Epidermal melanocyte (primary cell): ENCODE data around the gene COL24A1.
"Not testable (repeated sequence)": the region's sequence is repeated elsewhere in the genome, so short reads cannot be mapped to it uniquely, and the experiment has no call there.

Experiments used
- DNase-seq: peaks from one replicate; pipeline ENCODE4 v3.0.0; 2011; ENCODE audit warnings: low spot score; ENCODE audit not compliant: insufficient read length

Gene COL24A1

GRCh38 chr1:85816606-85817005, 340.0 kb downstream of the COL24A1 start:
- DNase-seq, result no peak

DNA sequence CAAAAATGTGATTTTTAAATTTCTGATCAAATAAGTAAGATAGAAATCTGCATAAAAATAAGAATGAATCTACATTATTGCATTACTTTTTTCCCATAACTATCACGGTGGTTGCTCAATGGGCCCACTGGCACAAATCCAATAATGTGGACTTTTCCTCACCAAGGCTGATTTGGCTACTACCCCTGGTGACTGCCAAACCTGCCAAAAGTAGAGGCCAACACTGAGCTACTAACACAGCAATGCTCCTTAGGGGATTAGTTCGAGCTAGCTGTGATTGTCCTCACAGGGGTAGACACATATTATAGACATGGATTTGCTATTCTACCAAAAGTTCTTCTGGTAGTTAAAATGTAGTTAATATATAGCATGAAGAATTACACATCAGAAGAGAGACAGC, 340.7 kb downstream of the COL24A1 start:
- no peak for DNase-seq

- DNase-seq, result no peak
Observed at GRCh38 chr1:85806236-85806965, 350.2 kb downstream of the COL24A1 start.

GRCh38 chr1:85801520-85801919, 355.1 kb downstream of the COL24A1 start:
- no peak for DNase-seq

GRCh38 chr1:85799737-85800136, 356.8 kb downstream of the COL24A1 start:
- DNase-seq, result no peak

DNA sequence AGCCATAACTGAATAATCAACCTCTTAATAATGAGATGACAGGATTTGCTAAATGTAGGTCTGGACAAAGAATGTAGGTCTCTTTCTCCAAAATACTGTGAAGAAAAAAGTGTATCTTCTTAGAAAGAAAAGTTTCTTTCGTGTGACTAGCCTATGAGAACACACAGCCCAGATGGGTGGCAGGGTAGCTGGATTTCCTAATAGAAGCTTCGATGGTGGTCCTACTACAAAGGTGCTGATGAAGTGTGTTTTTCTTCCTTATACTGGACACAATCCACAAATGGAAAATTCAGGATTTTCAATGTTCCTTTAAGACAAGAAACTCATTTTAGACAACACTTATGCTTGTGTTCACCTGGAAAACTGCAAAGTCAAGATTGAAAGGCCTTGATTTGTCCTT, 358.2 kb downstream of the COL24A1 start:
- no peak for DNase-seq

GRCh38 chr1:85777021-85777420, 379.6 kb downstream of the COL24A1 start:
- not testable (repeated sequence) for DNase-seq

GRCh38 chr1:85762804-85763203, 393.8 kb downstream of the COL24A1 start:
- no peak for DNase-seq

GRCh38 chr1:85756864-85757263, 399.7 kb downstream of the COL24A1 start:
- DNase-seq, result no peak

DNA sequence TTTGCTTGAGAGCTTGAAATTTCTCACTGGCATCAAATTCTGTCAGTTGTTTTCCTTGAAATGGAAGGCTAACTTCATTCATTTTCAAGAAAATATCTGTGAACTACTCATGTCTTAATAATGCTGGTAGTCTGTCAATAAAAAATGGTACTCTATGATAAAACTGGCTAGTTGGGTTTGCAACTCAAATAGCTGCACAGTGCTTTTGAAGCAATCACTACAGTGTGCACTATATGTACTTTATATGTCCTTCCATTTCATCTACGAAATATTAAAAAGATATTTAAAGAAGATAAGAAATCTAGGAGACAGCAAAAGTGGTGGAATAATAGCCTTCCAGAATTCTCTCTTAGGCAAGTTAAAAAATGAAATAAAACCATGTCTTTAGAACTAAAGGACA, 408.5 kb downstream of the COL24A1 start:
- no peak for DNase-seq

DNA sequence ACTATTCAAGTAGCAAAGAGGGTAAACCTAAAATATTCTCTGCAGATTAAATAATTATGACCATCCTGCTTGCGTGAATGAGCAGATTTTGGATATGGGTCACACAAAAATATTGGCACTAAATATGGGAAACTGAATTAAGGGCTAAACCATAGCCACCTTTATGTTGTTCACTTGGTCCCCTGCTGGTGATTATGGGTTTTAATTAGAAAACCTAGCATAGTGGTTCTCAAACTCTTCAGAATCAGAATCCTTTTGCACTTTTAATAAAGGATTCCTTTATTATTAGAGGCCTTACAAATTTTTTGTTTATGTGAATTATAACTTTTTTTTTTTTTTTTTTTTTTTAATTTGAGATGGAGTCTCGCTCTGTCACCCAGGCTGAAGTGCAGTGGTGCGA, 409.8 kb downstream of the COL24A1 start:
- no peak for DNase-seq

- no peak for DNase-seq
Observed at GRCh38 chr1:85743814-85744213, 412.8 kb downstream of the COL24A1 start.

- DNase-seq, result no peak
Observed at GRCh38 chr1:85734931-85735330, 421.6 kb downstream of the COL24A1 start.

- no peak for DNase-seq
Observed at GRCh38 chr1:85718678-85719340, 437.8 kb downstream of the COL24A1 start.

- DNase-seq, result not testable (repeated sequence)
Observed at GRCh38 chr1:85714418-85715114, 442.0 kb downstream of the COL24A1 start.

- no peak for DNase-seq
Observed at GRCh38 chr1:85708829-85709227, 447.7 kb downstream of the COL24A1 start.

- DNase-seq, result peak; percentile 85
Observed at GRCh38 chr1:85707990-85708828, 448.4 kb downstream of the COL24A1 start, which contains the start of gene ZNHIT6. TSS of gene ZNHIT6 (minus strand) at chr1:85708433. CDS start at chr1:85708284, 149 bp downstream.

- no peak for DNase-seq
Observed at GRCh38 chr1:85707267-85707989, 449.1 kb downstream of the COL24A1 start.

GRCh38 chr1:85705940-85706339, 450.6 kb downstream of the COL24A1 start:
- DNase-seq, result no peak

DNA sequence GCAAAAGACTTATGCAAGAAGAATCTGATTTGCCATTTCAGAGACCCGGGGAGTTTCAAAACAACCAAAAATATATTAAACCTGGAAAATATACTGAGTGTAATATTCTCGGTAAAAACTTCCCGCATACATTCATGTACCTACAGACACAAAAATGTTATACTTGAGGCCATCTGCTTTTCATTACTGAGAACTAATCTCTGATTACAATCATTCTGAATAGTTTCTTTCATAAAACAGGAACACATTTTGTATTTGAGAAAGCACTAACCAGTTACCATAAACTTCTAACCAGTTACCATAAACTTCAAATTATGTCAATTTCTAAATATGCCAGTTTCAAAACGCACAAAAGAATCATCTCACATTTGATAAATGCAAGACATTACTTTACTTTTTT, 456.1 kb downstream of the COL24A1 start:
- no peak for DNase-seq

DNA sequence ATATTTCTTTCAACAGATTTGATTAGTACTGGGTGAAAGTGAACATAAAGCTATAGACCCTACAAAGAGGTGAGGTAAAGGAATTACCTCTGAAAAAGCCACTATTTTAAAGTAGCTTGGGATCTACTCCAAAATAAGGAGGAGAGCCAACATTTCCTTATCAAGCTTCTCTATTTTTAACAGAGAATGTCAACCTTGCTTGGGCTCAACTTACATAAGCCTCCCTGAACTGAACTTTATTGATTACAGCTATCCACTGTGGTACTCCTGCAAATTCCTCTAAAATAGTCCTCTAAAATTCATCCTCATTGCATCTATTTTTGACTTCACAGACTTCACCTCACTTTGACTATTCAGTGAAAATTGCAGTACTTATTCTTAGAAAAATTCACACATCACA, 458.7 kb downstream of the COL24A1 start:
- DNase-seq, result no peak
